HepG2 (cell line): ENCODE measurements around the gene IL1A. TPM values are rescaled to one million over a fixed set of nuclear protein-coding genes. Genes with fewer than 3 reads are reported as not detected.

Source experiments
- ATAC-seq: fragments of 200-7000 bp; cut with Tn5 transposase; 3 replicates; pipeline ENCODE4 v1.9.1; 2020; ENCODE audit warnings: mild to moderate bottlenecking, moderate library complexity
- BruUV-seq: library from RNA; stranded (reverse); fragments of 400-500 nt; replicated peaks from 2 replicates; lab custom pipeline; 2021; lab: Mats Ljungman, UMichigan
- CTCF ChIA-PET: fragments of 300-600 bp; formaldehyde crosslinking; extraction: SDS; loops from one replicate; lab custom pipeline; 2021; ENCODE audit warnings: low total read pairs, inconsistent platforms, low intra/inter-chr PET ratio; lab: Yijun Ruan, JAX
- POLR2A ChIA-PET: fragments of 350-600 bp; sonication (Branson Sonifier 250); formaldehyde crosslinking; loops from one replicate; lab custom pipeline; 2020; ENCODE audit warnings: antibody characterized with exemption, inconsistent platforms; lab: Yijun Ruan, JAX
- DNase-seq: peaks from one replicate; pipeline ENCODE4 v3.0.0-alpha.2; 2015; ENCODE audit warnings: low spot score
- FAIRE-seq: peaks from 3 replicates; lab custom pipeline; 2011; peaks lifted over from hg19 to GRCh38; lab: Jason Lieb, UNC
- H2AFZ ChIP-seq: one replicate; pipeline ENCODE4 v1.6.1; 2011; ENCODE audit warnings: low read length, inconsistent platforms
- H3K27ac ChIP-seq: fragments of 300-600 bp; 3 replicates; pipeline ENCODE4 v1.8.0; 2011; ENCODE audit warnings: mixed run types, mild to moderate bottlenecking, mixed read lengths, low read length, inconsistent platforms; ENCODE audit not compliant: insufficient read depth; ENCODE audit errors: extremely low read length
- H3K27me3 ChIP-seq, 2 experiments: fragments of 200-600 bp in 1 of 2; 2 replicates in 1 of 2; 3 replicates in 1 of 2; pipeline versions ENCODE4 v1.6.0 to v1.8.0; 2011; ENCODE audit warnings: low read length in 2 of 2, mild to moderate bottlenecking in 2 of 2, moderate library complexity in 2 of 2, inconsistent platforms in 1 of 2; ENCODE audit not compliant: insufficient read depth in 2 of 2, control insufficient read depth in 1 of 2
- H3K36me3 ChIP-seq, 2 experiments: fragments of 200-600 bp in 1 of 2; replicated peaks in 1 of 2; 2 replicates in 1 of 2; 3 replicates in 1 of 2; pipeline versions ENCODE4 v1.5.1 to v1.8.0; 2011; ENCODE audit warnings: low read length in 2 of 2, inconsistent platforms in 1 of 2; ENCODE audit not compliant: insufficient read depth in 2 of 2, control insufficient read depth in 1 of 2
- H3K4me1 ChIP-seq: 2 replicates; pipeline ENCODE4 v1.5.1; 2012; ENCODE audit warnings: low read length, inconsistent platforms; ENCODE audit not compliant: insufficient read depth
- H3K4me2 ChIP-seq: 2 replicates; pipeline ENCODE4 v1.6.0; 2011; ENCODE audit warnings: low read depth, low read length, inconsistent platforms
- H3K4me3 ChIP-seq, 3 experiments: fragments of 200-600 bp in 1 of 3; sonication (generic), shearing (Covaris generic) in 1 of 3; replicated peaks in 1 of 3; 2 replicates each; pipeline ENCODE4 v1.5.1; 2011 to 2016; ENCODE audit warnings: low read length in 3 of 3, inconsistent platforms in 2 of 3, low read depth in 2 of 3, mild to moderate bottlenecking in 2 of 3, control low read depth in 1 of 3, mixed read lengths in 1 of 3; ENCODE audit not compliant: insufficient read depth in 1 of 3
- H3K79me2 ChIP-seq: one replicate; pipeline ENCODE4 v1.6.1; 2011; ENCODE audit warnings: low read length, inconsistent platforms; ENCODE audit not compliant: insufficient read depth
- H3K9ac ChIP-seq: 2 replicates; pipeline ENCODE4 v1.6.0; 2011; ENCODE audit warnings: mild to moderate bottlenecking, low read depth, low read length, inconsistent platforms; ENCODE audit not compliant: insufficient read depth
- H3K9me3 ChIP-seq: 2 replicates; pipeline ENCODE4 v1.5.1; 2012; ENCODE audit warnings: mild to moderate bottlenecking, low read length
- H4K20me1 ChIP-seq: 2 replicates; pipeline ENCODE4 v1.6.0; 2011; ENCODE audit warnings: inconsistent platforms, mild to moderate bottlenecking, low read length, moderate library complexity; ENCODE audit not compliant: insufficient read depth
- AGO1 ChIP-seq: fragments of 200-400 bp; formaldehyde crosslinking; IDR thresholded peaks from 2 replicates; pipeline ENCODE4 v1.6.1; 2017; ENCODE audit warnings: mild to moderate bottlenecking, low read depth, low read length, moderate library complexity; ENCODE audit not compliant: poor library complexity, severe bottlenecking
- ATAD3A ChIP-seq: sonication (generic); formaldehyde crosslinking; IDR thresholded peaks from 2 replicates; pipeline ENCODE4 v1.4.0; 2020; ENCODE audit warnings: missing genetic modification reagents
- ELF4 ChIP-seq: sonication (generic); formaldehyde crosslinking; IDR thresholded peaks from 2 replicates; pipeline ENCODE4 v1.5.0; 2020; ENCODE audit warnings: missing genetic modification reagents, mild to moderate bottlenecking, moderate library complexity, borderline replicate concordance
- GFI1 ChIP-seq: sonication (generic); formaldehyde crosslinking; IDR thresholded peaks from 2 replicates; pipeline ENCODE4 v1.5.0; 2020; ENCODE audit warnings: missing genetic modification reagents, mild to moderate bottlenecking, borderline replicate concordance
- MBD4 ChIP-seq: IDR thresholded peaks from 2 replicates; pipeline ENCODE4 v1.6.1; 2012; ENCODE audit warnings: low read length, inconsistent platforms, borderline replicate concordance
- PHF8 ChIP-seq: sonication (generic); formaldehyde crosslinking; IDR thresholded peaks from 2 replicates; pipeline ENCODE4 v1.5.0; 2020; ENCODE audit warnings: missing genetic modification reagents
- TAF1 ChIP-seq: sonication (generic); formaldehyde crosslinking; IDR thresholded peaks from 2 replicates; pipeline ENCODE4 v1.4.0; 2020; ENCODE audit warnings: missing genetic modification reagents
- TEAD2 ChIP-seq: sonication (generic); formaldehyde crosslinking; IDR thresholded peaks from 2 replicates; pipeline ENCODE4 v1.9.0; 2021; ENCODE audit warnings: missing genetic modification reagents
- ZBTB43 ChIP-seq: sonication (generic); formaldehyde crosslinking; conservative IDR thresholded peaks from 2 replicates; pipeline ENCODE4 v1.4.0; 2020; ENCODE audit warnings: missing genetic modification reagents
- ZBTB8A ChIP-seq: sonication (generic); formaldehyde crosslinking; IDR thresholded peaks from 2 replicates; pipeline ENCODE4 v1.4.0; 2020; ENCODE audit warnings: mild to moderate bottlenecking, low read depth, missing genetic modification reagents, borderline replicate concordance
- ZFX ChIP-seq: sonication (generic); formaldehyde crosslinking; IDR thresholded peaks from 2 replicates; pipeline ENCODE4 v1.4.0; 2020; ENCODE audit warnings: mild to moderate bottlenecking, low read depth, missing genetic modification reagents, moderate library complexity
- ZNF121 ChIP-seq: sonication (generic); formaldehyde crosslinking; IDR thresholded peaks from 2 replicates; pipeline ENCODE4 v1.5.0; 2020; ENCODE audit warnings: mild to moderate bottlenecking, missing genetic modification reagents
- ZNF407 ChIP-seq: sonication (generic); formaldehyde crosslinking; IDR thresholded peaks from one replicate; pipeline ENCODE4 v1.5.1; 2020; ENCODE audit warnings: mild to moderate bottlenecking, missing genetic modification reagents; ENCODE audit errors: not compliant biosample characterization
- WGBS: methylation state at CpG from one replicate; pipeline ENCODE4 v1.1.6; 2017; ENCODE audit warnings: low lambda C conversion rate; 5-methylcytosine and 5-hydroxymethylcytosine counted together
- in situ Hi-C: cut with HindIII; loops from 2 replicates; pipeline ENCODE4 v1.10.0; 2017; ENCODE audit warnings: low pct_unique_long_range_greater_than_20kb; ENCODE audit not compliant: extremely low pct_ligation_motif_present
- intact Hi-C: fragments of 100-400 bp; cut with micrococcal nuclease; formaldehyde crosslinking; loops from one replicate; pipeline ENCODE4 v1.10.0; 2022; ENCODE audit not compliant: unreplicated experiment
- polyA plus RNA-seq, 8 experiments: library from polyadenylated mRNA; depleted of rRNA in 3 of 8; stranded (reverse) in 7 of 8; unstranded in 1 of 8; fragments of >200 nt; fragmentation: Illumina TruSeq in 4 of 8; extraction: Trizol in 4 of 8; gene quantifications; 2 replicates each; pipeline versions ENCODE4 v1.2.1 to v1.2.3, GENCODE V29; 2011 to 2016; ENCODE audit warnings: low read depth in 4 of 8, missing spikeins in 1 of 8, mixed read lengths in 1 of 8; ENCODE audit not compliant: insufficient read depth in 1 of 8
- total RNA-seq, 5 experiments: library from RNA; depleted of rRNA; stranded (reverse); fragments of >200 nt; fragmentation: Illumina TruSeq; extraction: Trizol; gene quantifications; 2 replicates each; pipeline ENCODE4 v1.2.3, GENCODE V29; 2016; ENCODE audit warnings: low read depth in 1 of 5

IL1A gene
- total and polyA plus RNA-seq, 2 of the 13 experiments (the other 11 are each of a cell fraction or from before 2014, with no cell fraction given), result not detected

GRCh38 chr2:112800881-112801583, 16.7 kb upstream of the IL1A start:
- no peak overlapping the region for H2AFZ ChIP-seq
- CTCF ChIA-PET, result no interaction called here
- no peak for FAIRE-seq
- H3K79me2 ChIP-seq, result no peaks in the 10 kb centered on the region
- intact Hi-C loops (loop anchor here (5.0 kb wide), 1 partner anchor 39 kb away; the partner anchor contains the start of gene CKAP2L), in situ Hi-C loops (loop anchor here (5.0 kb wide), 1 partner anchor 39 kb away; the partner anchor contains the start of gene CKAP2L)
- no peaks in the 10 kb centered on the region for H4K20me1 ChIP-seq
- 93% methylated on average over 4 of the region's 4 CpGs for WGBS
- DNase-seq, result no peak
- no peaks in the 10 kb centered on the region for H3K9me3 ChIP-seq
- no TSS peak for BruUV-seq
- no peak for ATAC-seq
- no peaks in the 10 kb centered on the region for H3K36me3 ChIP-seq
- no peak overlapping the region for H3K4me3 ChIP-seq
- no peaks in the 10 kb centered on the region for H3K27me3 ChIP-seq
- peaks cover 48% of the 10 kb centered on the region for H3K4me1 ChIP-seq
- H3K9ac ChIP-seq, result no peak overlapping the region
- POLR2A ChIA-PET, result interaction anchor here (1.0 kb wide), 1 partner anchor 81 kb away, joined by 3 read pairs; no protein-coding TSS in a partner anchor
- H3K27ac ChIP-seq, result no peak overlapping the region
- H3K4me2 ChIP-seq, result no peak overlapping the region
- no peak for TF ChIP-seq ATAD3A (CRISPR knock-in tag)
- no peak for TF ChIP-seq PHF8 (CRISPR knock-in tag)
- no peak for TF ChIP-seq TEAD2
- no peak for TF ChIP-seq MBD4
- no peak for TF ChIP-seq ZNF407
- TF ChIP-seq ZBTB8A (CRISPR knock-in tag), result no peak
- TF ChIP-seq ZBTB43 (CRISPR knock-in tag), result no peak
- TF ChIP-seq GFI1, result no peak
- no peak for TF ChIP-seq ELF4 (CRISPR knock-in tag)
- TF ChIP-seq ZFX (CRISPR knock-in tag), result no peak
- no peak for TF ChIP-seq AGO1
- TF ChIP-seq TAF1, result no peak
- TF ChIP-seq ZNF121 (CRISPR knock-in tag), result no peak
